HEK293 (cell line): ENCODE measurements around the gene COL15A1.

ENCODE experiments used
- CTCF ChIA-PET: fragments of 350-600 bp; formaldehyde crosslinking; extraction: SDS; loops from one replicate; lab custom pipeline; 2021; ENCODE audit warnings: antibody characterized with exemption; lab: Yijun Ruan, JAX
- POLR2A ChIA-PET: fragments of 300-600 bp; formaldehyde crosslinking; extraction: SDS; loops from one replicate; lab custom pipeline; 2020; ENCODE audit warnings: antibody characterized with exemption, inconsistent platforms; lab: Yijun Ruan, JAX
- H3K27ac ChIP-seq: fragments of 200-500 bp; sonication (Bioruptor generic); 2 replicates; pipeline ENCODE4 v1.5.1; 2014; ENCODE audit warnings: low read depth, low read length, control low read depth, inconsistent platforms; ENCODE audit errors: extremely low read depth
- H3K36me3 ChIP-seq, 2 experiments: fragments of 200-500 bp in 1 of 2; sonication (Bioruptor generic) in 1 of 2; 1 replicate in 1 of 2; 2 replicates in 1 of 2; pipeline ENCODE4 v1.5.1; 2014 to 2017; ENCODE audit warnings: inconsistent platforms in 2 of 2, low read length in 2 of 2; ENCODE audit not compliant: control insufficient read depth in 2 of 2, insufficient read depth in 1 of 2
- H3K4me1 ChIP-seq: fragments of 200-500 bp; sonication (Bioruptor generic); 2 replicates; pipeline ENCODE4 v1.5.1; 2014; ENCODE audit warnings: mild to moderate bottlenecking, low read length, inconsistent platforms; ENCODE audit not compliant: control insufficient read depth, insufficient read depth
- H3K4me3 ChIP-seq: 2 replicates; pipeline ENCODE4 v1.5.1; 2011; ENCODE audit warnings: low read depth, mild to moderate bottlenecking, control low read depth, low read length, moderate library complexity
- H3K9me3 ChIP-seq: fragments of 200-500 bp; sonication (Bioruptor generic); 2 replicates; pipeline ENCODE4 v1.5.1; 2014; ENCODE audit warnings: low read depth, low read length, inconsistent platforms; ENCODE audit not compliant: control insufficient read depth, insufficient read depth
- GFI1B ChIP-seq: fragments of 450-650 bp; formaldehyde crosslinking; IDR thresholded peaks from 2 replicates; pipeline ENCODE4 v1.5.1; 2016; ENCODE audit warnings: missing biosample characterization, missing genetic modification characterization
- YY1 ChIP-seq: fragments of 450-650 bp; formaldehyde crosslinking; IDR thresholded peaks from 2 replicates; pipeline ENCODE4 v1.5.1; 2018; ENCODE audit warnings: missing biosample characterization, missing genetic modification characterization
- ZBTB17 ChIP-seq: fragments of 450-650 bp; formaldehyde crosslinking; IDR thresholded peaks from 2 replicates; pipeline ENCODE4 v1.5.1; 2016; ENCODE audit warnings: missing biosample characterization, missing genetic modification characterization
- ZFP41 ChIP-seq: fragments of 450-650 bp; formaldehyde crosslinking; IDR thresholded peaks from 2 replicates; pipeline ENCODE4 v1.5.1; 2016; ENCODE audit warnings: missing biosample characterization, missing genetic modification characterization, borderline replicate concordance
- ZIC2 ChIP-seq: fragments of 450-650 bp; formaldehyde crosslinking; IDR thresholded peaks from 2 replicates; pipeline ENCODE4 v1.5.1; 2016; ENCODE audit warnings: missing biosample characterization, missing genetic modification characterization
- ZNF10 ChIP-seq: fragments of 450-650 bp; formaldehyde crosslinking; IDR thresholded peaks from 2 replicates; pipeline ENCODE4 v1.5.1; 2017; ENCODE audit warnings: missing biosample characterization, missing genetic modification characterization
- ZNF112 ChIP-seq: fragments of 450-650 bp; formaldehyde crosslinking; IDR thresholded peaks from 2 replicates; pipeline ENCODE4 v1.5.0; 2017; ENCODE audit warnings: missing biosample characterization, missing genetic modification characterization
- ZNF132 ChIP-seq: fragments of 450-650 bp; formaldehyde crosslinking; IDR thresholded peaks from 2 replicates; pipeline ENCODE4 v1.5.1; 2017; ENCODE audit warnings: missing biosample characterization, missing genetic modification characterization, borderline replicate concordance
- ZNF133 ChIP-seq: fragments of 450-650 bp; formaldehyde crosslinking; IDR thresholded peaks from 2 replicates; pipeline ENCODE4 v1.5.1; 2016; ENCODE audit warnings: missing biosample characterization, missing genetic modification characterization
- ZNF157 ChIP-seq: fragments of 450-650 bp; formaldehyde crosslinking; IDR thresholded peaks from 2 replicates; pipeline ENCODE4 v1.5.1; 2016; ENCODE audit warnings: missing biosample characterization, missing genetic modification characterization
- ZNF184 ChIP-seq: fragments of 450-650 bp; IDR thresholded peaks from 2 replicates; pipeline ENCODE4 v1.5.1; 2018; ENCODE audit warnings: missing biosample characterization, mild to moderate bottlenecking, missing genetic modification characterization
- ZNF274 ChIP-seq, 2 experiments: fragments of 200-500 bp in 1 of 2; fragments of 450-650 bp in 1 of 2; sonication (Bioruptor generic) in 1 of 2; formaldehyde crosslinking in 1 of 2; IDR thresholded peaks; 2 replicates each; pipeline versions ENCODE4 v1.5.1 to v1.6.1; 2014 to 2016; ENCODE audit warnings: borderline replicate concordance in 1 of 2, inconsistent platforms in 1 of 2, low read length in 1 of 2, missing biosample characterization in 1 of 2, missing genetic modification characterization in 1 of 2
- ZNF37A ChIP-seq: fragments of 450-650 bp; IDR thresholded peaks from 2 replicates; pipeline ENCODE4 v1.5.1; 2018; ENCODE audit warnings: missing biosample characterization, missing genetic modification characterization
- ZNF561 ChIP-seq: fragments of 450-650 bp; IDR thresholded peaks from 2 replicates; pipeline ENCODE4 v1.5.1; 2018; ENCODE audit warnings: missing biosample characterization, missing genetic modification characterization, borderline replicate concordance
- TF ChIP-seq, protein P1 (sequence below): fragments of 450-650 bp; formaldehyde crosslinking; IDR thresholded peaks from 2 replicates; pipeline ENCODE4 v1.5.1; 2016; ENCODE audit warnings: missing biosample characterization, missing genetic modification characterization
- TF ChIP-seq, protein P2 (sequence below): fragments of 450-650 bp; formaldehyde crosslinking; IDR thresholded peaks from 2 replicates; pipeline ENCODE4 v1.5.0; 2017; ENCODE audit warnings: missing biosample characterization, missing genetic modification characterization, borderline replicate concordance
- TF ChIP-seq, protein P3 (sequence below): fragments of 450-650 bp; formaldehyde crosslinking; IDR thresholded peaks from 2 replicates; pipeline ENCODE4 v1.5.1; 2016; ENCODE audit warnings: missing biosample characterization, missing genetic modification characterization
- TF ChIP-seq, protein P4 (sequence below): fragments of 450-650 bp; formaldehyde crosslinking; IDR thresholded peaks from 2 replicates; pipeline ENCODE4 v1.5.1; 2016; ENCODE audit warnings: missing biosample characterization, missing genetic modification characterization
- TF ChIP-seq, protein P5 (sequence below): fragments of 450-650 bp; formaldehyde crosslinking; IDR thresholded peaks from 2 replicates; pipeline ENCODE4 v1.5.1; 2016; ENCODE audit warnings: missing biosample characterization, missing genetic modification characterization, low read depth

Gene COL15A1

GRCh38 chr9:98967257-98967656 is 23.6 kb downstream of the COL15A1 start:
- TF ChIP-seq, protein P1, sequence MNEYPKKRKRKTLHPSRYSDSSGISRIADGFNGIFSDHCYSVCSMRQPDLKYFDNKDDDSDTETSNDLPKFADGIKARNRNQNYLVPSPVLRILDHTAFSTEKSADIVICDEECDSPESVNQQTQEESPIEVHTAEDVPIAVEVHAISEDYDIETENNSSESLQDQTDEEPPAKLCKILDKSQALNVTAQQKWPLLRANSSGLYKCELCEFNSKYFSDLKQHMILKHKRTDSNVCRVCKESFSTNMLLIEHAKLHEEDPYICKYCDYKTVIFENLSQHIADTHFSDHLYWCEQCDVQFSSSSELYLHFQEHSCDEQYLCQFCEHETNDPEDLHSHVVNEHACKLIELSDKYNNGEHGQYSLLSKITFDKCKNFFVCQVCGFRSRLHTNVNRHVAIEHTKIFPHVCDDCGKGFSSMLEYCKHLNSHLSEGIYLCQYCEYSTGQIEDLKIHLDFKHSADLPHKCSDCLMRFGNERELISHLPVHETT = no peak
- no peak for TF ChIP-seq ZNF561
- peak; percentile 79 for TF ChIP-seq ZIC2 (tag by site-specific recombination)
- POLR2A ChIA-PET = no interaction called here
- CTCF ChIA-PET = interaction anchor here (3.2 to 3.3 kb wide), 2 partner anchors 8 to 31 kb away, joined by 12 to 13 read pairs; no protein-coding TSS in a partner anchor
- Histone ChIP-seq H3K27ac (no peak overlapping the region), H3K9me3 (no peaks in the 10 kb centered on the region), H3K36me3 (no peaks in the 10 kb centered on the region), H3K4me3 (no peak overlapping the region), H3K4me1 (no peaks in the 10 kb centered on the region)

DNA sequence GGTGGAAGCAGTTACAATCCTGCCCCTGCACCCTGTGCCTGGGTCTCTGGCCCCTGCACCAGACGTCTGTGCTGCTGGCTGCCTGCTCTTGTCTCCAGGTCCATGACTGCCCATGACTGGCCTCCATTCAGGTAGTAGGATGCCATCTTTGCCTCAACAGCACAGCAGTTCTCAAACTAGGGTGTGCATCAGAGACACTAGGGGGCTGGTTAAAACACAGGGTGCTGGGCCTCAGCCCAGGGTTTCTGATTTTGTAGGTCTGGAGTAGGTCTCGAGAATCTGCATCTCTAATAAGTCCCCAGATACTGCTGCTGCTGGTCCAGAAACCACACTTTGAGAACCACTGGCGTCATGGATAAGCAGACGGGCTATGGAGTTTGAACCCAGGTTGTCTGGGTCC is 24.0 kb downstream of the COL15A1 start:
- Histone ChIP-seq H3K27ac (no peak overlapping the region), H3K4me3 (no peak overlapping the region)
- TF ChIP-seq GFI1B (tag by site-specific recombination) (no peak), ZNF184 (tag by site-specific recombination) (no peak), ZFP41 (tag by site-specific recombination) (no peak), ZNF10 (no peak), ZNF274 (IDR thresholded peaks at IDR 0.05; ENCODE audit: low read length) (no peak), ZNF274 (tag by site-specific recombination; IDR thresholded peaks at IDR 0.05; ENCODE audit: borderline replicate concordance) (no peak), ZNF37A (tag by site-specific recombination) (no peak), ZBTB17 (tag by site-specific recombination) (no peak), ZNF112 (no peak), ZNF157 (tag by site-specific recombination) (no peak), ZNF133 (tag by site-specific recombination) (no peak), ZNF132 (tag by site-specific recombination) (no peak), YY1 (no peak)
- TF ChIP-seq, protein P2, sequence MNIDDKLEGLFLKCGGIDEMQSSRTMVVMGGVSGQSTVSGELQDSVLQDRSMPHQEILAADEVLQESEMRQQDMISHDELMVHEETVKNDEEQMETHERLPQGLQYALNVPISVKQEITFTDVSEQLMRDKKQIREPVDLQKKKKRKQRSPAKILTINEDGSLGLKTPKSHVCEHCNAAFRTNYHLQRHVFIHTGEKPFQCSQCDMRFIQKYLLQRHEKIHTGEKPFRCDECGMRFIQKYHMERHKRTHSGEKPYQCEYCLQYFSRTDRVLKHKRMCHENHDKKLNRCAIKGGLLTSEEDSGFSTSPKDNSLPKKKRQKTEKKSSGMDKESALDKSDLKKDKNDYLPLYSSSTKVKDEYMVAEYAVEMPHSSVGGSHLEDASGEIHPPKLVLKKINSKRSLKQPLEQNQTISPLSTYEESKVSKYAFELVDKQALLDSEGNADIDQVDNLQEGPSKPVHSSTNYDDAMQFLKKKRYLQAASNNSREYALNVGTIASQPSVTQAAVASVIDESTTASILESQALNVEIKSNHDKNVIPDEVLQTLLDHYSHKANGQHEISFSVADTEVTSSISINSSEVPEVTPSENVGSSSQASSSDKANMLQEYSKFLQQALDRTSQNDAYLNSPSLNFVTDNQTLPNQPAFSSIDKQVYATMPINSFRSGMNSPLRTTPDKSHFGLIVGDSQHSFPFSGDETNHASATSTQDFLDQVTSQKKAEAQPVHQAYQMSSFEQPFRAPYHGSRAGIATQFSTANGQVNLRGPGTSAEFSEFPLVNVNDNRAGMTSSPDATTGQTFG (tag by site-specific recombination) = no peak
- TF ChIP-seq, protein P3, sequence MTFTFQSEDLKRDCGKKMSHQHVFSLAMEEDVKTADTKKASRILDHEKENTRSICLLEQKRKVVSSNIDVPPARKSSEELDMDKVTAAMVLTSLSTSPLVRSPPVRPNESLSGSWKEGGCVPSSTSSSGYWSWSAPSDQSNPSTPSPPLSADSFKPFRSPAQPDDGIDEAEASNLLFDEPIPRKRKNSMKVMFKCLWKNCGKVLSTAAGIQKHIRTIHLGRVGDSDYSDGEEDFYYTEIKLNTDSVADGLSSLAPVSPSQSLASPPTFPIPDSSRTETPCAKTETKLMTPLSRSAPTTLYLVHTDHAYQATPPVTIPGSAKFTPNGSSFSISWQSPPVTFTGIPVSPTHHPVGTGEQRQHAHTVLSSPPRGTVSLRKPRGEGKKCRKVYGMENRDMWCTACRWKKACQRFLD = no peak
- TF ChIP-seq, protein P4, sequence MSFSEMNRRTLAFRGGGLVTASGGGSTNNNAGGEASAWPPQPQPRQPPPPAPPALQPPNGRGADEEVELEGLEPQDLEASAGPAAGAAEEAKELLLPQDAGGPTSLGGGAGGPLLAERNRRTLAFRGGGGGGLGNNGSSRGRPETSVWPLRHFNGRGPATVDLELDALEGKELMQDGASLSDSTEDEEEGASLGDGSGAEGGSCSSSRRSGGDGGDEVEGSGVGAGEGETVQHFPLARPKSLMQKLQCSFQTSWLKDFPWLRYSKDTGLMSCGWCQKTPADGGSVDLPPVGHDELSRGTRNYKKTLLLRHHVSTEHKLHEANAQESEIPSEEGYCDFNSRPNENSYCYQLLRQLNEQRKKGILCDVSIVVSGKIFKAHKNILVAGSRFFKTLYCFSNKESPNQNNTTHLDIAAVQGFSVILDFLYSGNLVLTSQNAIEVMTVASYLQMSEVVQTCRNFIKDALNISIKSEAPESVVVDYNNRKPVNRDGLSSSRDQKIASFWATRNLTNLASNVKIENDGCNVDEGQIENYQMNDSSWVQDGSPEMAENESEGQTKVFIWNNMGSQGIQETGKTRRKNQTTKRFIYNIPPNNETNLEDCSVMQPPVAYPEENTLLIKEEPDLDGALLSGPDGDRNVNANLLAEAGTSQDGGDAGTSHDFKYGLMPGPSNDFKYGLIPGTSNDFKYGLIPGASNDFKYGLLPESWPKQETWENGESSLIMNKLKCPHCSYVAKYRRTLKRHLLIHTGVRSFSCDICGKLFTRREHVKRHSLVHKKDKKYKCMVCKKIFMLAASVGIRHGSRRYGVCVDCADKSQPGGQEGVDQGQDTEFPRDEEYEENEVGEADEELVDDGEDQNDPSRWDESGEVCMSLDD (tag by site-specific recombination) = no peak
- TF ChIP-seq, protein P5, sequence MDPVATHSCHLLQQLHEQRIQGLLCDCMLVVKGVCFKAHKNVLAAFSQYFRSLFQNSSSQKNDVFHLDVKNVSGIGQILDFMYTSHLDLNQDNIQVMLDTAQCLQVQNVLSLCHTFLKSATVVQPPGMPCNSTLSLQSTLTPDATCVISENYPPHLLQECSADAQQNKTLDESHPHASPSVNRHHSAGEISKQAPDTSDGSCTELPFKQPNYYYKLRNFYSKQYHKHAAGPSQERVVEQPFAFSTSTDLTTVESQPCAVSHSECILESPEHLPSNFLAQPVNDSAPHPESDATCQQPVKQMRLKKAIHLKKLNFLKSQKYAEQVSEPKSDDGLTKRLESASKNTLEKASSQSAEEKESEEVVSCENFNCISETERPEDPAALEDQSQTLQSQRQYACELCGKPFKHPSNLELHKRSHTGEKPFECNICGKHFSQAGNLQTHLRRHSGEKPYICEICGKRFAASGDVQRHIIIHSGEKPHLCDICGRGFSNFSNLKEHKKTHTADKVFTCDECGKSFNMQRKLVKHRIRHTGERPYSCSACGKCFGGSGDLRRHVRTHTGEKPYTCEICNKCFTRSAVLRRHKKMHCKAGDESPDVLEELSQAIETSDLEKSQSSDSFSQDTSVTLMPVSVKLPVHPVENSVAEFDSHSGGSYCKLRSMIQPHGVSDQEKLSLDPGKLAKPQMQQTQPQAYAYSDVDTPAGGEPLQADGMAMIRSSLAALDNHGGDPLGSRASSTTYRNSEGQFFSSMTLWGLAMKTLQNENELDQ = no peak
- TF ChIP-seq, protein P1 = no peak
- TF ChIP-seq, all 188 proteins: peak for 0
- Histone ChIP-seq H3K9me3 (no peaks in the 10 kb centered on the region), H3K36me3 (no peaks in the 10 kb centered on the region), H3K4me1 (no peaks in the 10 kb centered on the region)
- POLR2A ChIA-PET = no interaction called here
- CTCF ChIA-PET = interaction anchor here (1.3 kb wide), 1 partner anchor 31 kb away, joined by 3 read pairs; no protein-coding TSS in a partner anchor
